ENCODE measurements around the gene PGPEP1. TPM values are rescaled to one million over a fixed set of nuclear protein-coding genes. Genes with fewer than 3 reads are reported as not detected.
A peak's percentile ranks its signal among the peaks of the same experiment; 100 is the strongest.

PGPEP1 gene
- total and polyA plus RNA-seq, 10 of the 15 experiments (the other 5 are each of a cell fraction or from before 2014, with no cell fraction given), result 13.8 to 39.4 (median 17.0) TPM

GRCh38 chr19:18304208-18304457 is 36.3 kb upstream of the PGPEP1 start:
- in situ Hi-C loops (cut with MboI), result no loop called here
- H3K27ac ChIP-seq (ENCODE audit: control insufficient read depth, insufficient read depth), result peak overlapping the region; percentile 97
- no peaks in the 10 kb centered on the region for H3K9me3 ChIP-seq (replicated peaks; ENCODE audit: control insufficient read depth, insufficient read depth, low read length)
- H3K4me1 ChIP-seq (ENCODE audit: control insufficient read depth, insufficient read depth, low read length), result peaks cover 22% of the 10 kb centered on the region
- peak overlapping the region; percentile 89 for H3K4me3 ChIP-seq
- peaks cover 3 to 14% of the 10 kb centered on the region in 2 experiments; a peak in 3 of 4 replicates for H3K36me3 ChIP-seq (ENCODE audit: control insufficient read depth in 2 of 2, insufficient read depth in 2 of 2, low read length in 1 of 2)
- intact Hi-C loops (cut with micrococcal nuclease; ENCODE audit: unreplicated experiment), result loop anchor here (1.0 kb wide), 2 partner anchors 14 to 18 kb away; no protein-coding TSS in a partner anchor
- WGBS (ENCODE audit: insufficient coverage, insufficient replicate concordance, low lambda C conversion rate, missing lambda C conversion rate), result 0% methylated on average over 2 of the region's 2 CpGs
- no peaks in the 10 kb centered on the region for H4K20me1 ChIP-seq (ENCODE audit: control insufficient read depth, insufficient read depth)
- no peaks in the 10 kb centered on the region for H3K27me3 ChIP-seq (replicated peaks in 1 of 2; ENCODE audit: control insufficient read depth in 2 of 2, insufficient read depth in 2 of 2, low read length in 1 of 2)
- RAD21 ChIA-PET (ENCODE audit: unreplicated experiment), result interaction anchor here (1.0 to 5.0 kb wide), 8 partner anchors 12 to 133 kb away, joined by 3 to 135 read pairs (median 8); partner anchors contain the start of gene JUND
- no peak for DNase-seq (ENCODE audit: low read depth, low spot score)
- POLR2A ChIA-PET, result interaction anchor here (0.6 to 5.8 kb wide), 12 partner anchors 8 to 131 kb away, joined by 3 to 196 read pairs (median 10); partner anchors contain the start of genes JUND and LSM4
- H3K79me2 ChIP-seq (ENCODE audit: control insufficient read depth, insufficient read depth, low read length), result peaks cover 20% of the 10 kb centered on the region
- H3K9ac ChIP-seq (ENCODE audit: control insufficient read depth, insufficient read depth, low read length), result peak overlapping the region; percentile 88
- SMC1A ChIA-PET (ENCODE audit: uncharacterized antibody, unreplicated experiment), result interaction anchor here (1.7 to 4.0 kb wide), 7 partner anchors 11 to 110 kb away, joined by 3 to 63 read pairs (median 10); partner anchors contain the start of genes JUND and LSM4
- peak; percentile 40; the same call in 1 of the 2 replicates for TF ChIP-seq CHD2 (IDR thresholded peaks at IDR 0.05; ENCODE audit: borderline replicate concordance, low read depth, low read length)
- TF ChIP-seq ZBTB40 (IDR thresholded peaks at IDR 0.05; ENCODE audit: borderline replicate concordance), result no peak
- TF ChIP-seq RCOR1 (conservative IDR thresholded peaks at IDR 0.05; ENCODE audit: low read depth, low read length), result no peak
- TF ChIP-seq PML (IDR thresholded peaks at IDR 0.05; ENCODE audit: low read length), result 0 out of 2 replicates have a peak, but pooled peaks have one; percentile 12
- no peak for TF ChIP-seq TARDBP (IDR thresholded peaks at IDR 0.05; ENCODE audit: borderline replicate concordance)
- TF ChIP-seq NR2C2 (IDR thresholded peaks at IDR 0.05; ENCODE audit: borderline replicate concordance, control insufficient read depth, insufficient read length, low read depth), result no peak
- TF ChIP-seq LARP7 (IDR thresholded peaks at IDR 0.05), result 0 out of 2 replicates have a peak, but pooled peaks have one; percentile 24
- no peak for TF ChIP-seq NBN (IDR thresholded peaks at IDR 0.05)
- TF ChIP-seq BCLAF1 (IDR thresholded peaks at IDR 0.05), result no peak
- TF ChIP-seq USF1 (IDR thresholded peaks at IDR 0.05; ENCODE audit: borderline replicate concordance, extremely low read length, insufficient read depth, low read depth, low read length), result no peak
- TF ChIP-seq SMARCA5 (IDR thresholded peaks at IDR 0.05), result 0 out of 2 replicates have a peak, but pooled peaks have one; percentile 5
- no peak for TF ChIP-seq HSF1 (IDR thresholded peaks at IDR 0.05; ENCODE audit: low read depth, low read length)
- no TSS peak for BruUV-seq (replicated peaks)
- H2AFZ ChIP-seq (ENCODE audit: control insufficient read depth, low read depth, low read length), result no peak overlapping the region
- no peak for FAIRE-seq
- ATAC-seq, result peak; percentile 15
- H3K4me2 ChIP-seq (ENCODE audit: control insufficient read depth, insufficient read depth), result peak overlapping the region; percentile 98
- CTCF ChIA-PET, result interaction anchor here (1.0 to 5.3 kb wide), 7 partner anchors 11 to 25 kb away, joined by 3 to 122 read pairs (median 9); partner anchors contain the start of genes JUND and LSM4
